Femur (tissue), 1 donor: ENCODE data around the gene S100A3.
A peak's percentile ranks its signal among the peaks of the same experiment; 100 is the strongest.
"Not testable (repeated sequence)": the region's sequence is repeated elsewhere in the genome, so short reads cannot be mapped to it uniquely, and the experiment has no call there.

Experiments
- DNase-seq: peaks from one replicate; pipeline ENCODE4 v3.0.0-alpha.2; 2017

S100A3 gene

DNA sequence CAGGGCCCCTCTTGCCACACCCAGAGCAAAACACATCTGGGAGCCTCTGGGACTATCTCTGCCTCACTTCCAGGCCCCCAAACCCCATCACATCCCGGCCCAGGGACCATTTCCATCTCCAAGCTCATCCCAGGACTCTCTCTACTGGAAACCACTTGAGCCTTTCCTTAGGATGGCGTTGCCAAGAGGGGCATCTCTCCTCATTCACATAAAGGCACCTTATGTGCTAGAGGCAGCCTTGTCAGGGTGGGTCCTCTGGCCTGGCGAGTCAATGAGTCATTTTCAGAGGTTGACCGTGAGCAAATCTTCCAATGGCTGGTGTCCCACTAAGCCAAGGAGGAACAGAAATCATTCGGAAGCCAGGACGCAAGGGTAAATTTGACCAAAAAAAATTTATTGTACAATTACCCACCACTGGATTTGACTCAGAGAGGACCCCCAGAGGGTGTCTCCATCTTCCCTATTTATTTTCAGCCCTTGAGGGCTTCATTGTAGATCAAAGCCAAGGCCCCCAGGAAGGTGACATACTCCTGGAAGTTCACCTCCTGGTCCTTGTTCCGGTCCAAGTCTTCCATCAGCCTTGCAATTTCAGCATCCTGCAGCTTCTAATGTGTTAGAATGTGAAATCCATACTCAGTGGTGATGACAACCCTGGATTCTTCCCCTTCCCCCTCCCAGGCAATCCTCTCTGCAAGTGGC is 14.7 kb downstream of the S100A3 start:
- DNase-seq, result no peak

DNA sequence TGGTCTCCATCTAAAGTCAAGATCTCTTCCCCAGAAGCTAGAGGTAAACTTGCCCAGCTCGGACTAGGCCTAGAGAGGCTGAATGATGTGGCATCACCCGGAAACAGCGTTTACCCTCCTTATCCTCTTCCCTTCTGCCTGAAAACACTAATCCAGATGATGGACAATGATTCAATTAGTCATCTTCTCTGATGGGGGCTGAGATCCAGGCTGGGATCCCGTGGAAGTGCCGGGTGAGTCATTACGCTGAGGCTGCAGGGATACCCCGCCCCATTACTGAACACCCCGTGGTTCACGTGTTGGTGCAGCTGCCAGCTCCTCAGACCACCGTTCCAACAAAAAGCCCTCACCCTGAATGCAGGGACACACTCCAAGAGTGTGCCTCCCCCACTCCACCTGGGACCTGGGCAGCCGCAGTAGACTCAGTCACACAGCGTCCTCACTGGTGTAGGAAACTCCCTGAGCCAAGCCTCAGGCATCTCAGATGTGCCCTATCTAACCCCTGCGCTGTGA is 15.3 kb downstream of the S100A3 start:
- DNase-seq, result peak; percentile 56

DNA sequence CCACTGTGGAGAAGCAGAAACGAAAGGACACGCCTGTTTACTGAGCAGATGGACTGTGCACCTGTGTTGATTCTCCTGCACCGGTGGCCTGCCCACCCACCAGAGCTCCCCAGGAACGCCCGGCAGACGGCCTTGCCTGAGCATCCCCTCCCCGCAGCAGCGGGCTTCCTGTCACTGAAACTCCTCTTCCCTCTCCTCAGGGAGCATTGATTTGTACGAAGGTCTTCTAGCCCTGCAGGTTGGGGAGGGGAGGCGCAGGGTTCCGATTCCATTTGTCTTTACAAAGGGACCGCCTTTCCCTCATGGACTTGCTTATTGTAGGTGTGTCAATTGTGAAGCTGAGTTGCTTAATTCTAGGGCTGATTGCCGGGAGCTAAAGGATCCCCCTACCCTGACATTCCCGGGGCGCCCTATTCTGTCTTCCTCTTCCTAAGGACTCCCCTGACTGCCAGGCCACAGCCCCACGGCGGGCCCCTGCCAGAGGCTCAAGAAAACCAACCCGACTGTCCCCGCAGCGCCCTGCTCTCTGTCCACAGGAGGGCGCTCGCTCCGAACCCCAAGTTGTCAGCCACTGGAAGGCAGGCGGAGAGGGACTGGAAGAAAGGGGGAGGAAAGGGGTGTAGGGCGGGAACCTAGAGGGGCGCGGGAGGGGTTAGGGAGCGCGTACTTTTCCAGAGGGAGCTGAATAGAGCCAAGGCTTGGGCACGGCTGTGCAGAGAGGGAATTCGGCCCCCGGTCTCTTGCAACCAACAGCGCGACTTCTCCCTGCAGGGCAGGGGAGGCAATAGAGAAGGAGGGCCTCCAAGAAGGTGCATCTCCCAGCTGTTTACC is 16.1 kb downstream of the S100A3 start:
- DNase-seq, result peak; percentile 93

DNA sequence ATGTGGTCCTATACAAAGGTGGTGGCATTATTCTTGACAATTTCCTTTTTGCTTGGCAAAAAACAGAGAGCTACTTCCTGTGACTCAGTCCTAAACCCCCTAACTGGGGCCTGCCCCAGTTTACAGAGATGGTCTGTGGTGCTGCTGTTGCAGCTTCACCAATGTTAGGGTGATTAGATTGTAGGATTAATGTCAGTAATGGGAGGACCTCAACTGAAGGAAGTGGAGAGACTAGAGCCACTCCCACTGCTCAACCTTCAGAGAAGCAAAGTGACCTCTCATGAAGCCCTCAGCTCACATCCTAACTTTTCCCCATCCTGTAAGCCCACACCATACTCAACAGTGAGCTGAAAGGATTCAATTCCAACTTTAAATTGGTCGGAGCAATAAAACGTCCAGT is 16.9 kb downstream of the S100A3 start:
- DNase-seq, result no peak

DNA sequence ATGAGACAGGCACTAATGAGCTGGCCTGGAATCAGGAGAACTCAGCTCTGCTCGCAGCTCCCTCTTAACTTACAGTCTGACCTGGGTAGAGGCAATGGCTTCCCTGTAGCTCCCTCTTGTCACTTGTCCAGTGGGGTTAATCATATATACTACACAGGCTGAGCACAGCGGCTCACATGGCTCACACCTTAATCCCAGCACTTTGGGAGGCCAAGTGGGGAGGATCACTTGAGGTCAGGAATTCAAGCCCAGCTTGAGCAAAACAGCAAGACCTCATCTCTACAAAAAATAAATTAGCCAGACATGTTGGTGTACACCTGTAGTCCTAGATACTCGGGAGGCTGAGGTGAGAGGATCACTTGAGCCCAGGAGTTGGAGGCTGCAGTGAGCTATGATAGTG is 17.4 kb downstream of the S100A3 start:
- DNase-seq, result no peak

DNA sequence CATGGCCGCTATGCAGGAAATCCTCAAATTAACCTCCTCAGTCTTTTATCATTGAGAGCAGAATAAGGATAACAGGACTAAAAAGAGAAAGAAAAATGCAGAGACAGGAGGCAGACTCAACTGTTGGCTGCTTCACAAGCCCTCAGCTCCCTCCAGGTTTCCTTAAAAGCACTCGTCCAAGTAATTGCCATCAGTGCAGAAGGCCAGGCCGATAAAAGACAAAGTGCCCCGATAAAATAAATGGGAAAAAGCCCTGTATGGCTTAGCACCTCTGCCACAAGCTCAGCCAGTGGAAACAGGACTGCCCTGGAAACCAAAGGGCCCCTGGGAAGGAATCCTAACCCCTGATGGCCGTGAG is 21.4 kb downstream of the S100A3 start:
- DNase-seq, result no peak

DNA sequence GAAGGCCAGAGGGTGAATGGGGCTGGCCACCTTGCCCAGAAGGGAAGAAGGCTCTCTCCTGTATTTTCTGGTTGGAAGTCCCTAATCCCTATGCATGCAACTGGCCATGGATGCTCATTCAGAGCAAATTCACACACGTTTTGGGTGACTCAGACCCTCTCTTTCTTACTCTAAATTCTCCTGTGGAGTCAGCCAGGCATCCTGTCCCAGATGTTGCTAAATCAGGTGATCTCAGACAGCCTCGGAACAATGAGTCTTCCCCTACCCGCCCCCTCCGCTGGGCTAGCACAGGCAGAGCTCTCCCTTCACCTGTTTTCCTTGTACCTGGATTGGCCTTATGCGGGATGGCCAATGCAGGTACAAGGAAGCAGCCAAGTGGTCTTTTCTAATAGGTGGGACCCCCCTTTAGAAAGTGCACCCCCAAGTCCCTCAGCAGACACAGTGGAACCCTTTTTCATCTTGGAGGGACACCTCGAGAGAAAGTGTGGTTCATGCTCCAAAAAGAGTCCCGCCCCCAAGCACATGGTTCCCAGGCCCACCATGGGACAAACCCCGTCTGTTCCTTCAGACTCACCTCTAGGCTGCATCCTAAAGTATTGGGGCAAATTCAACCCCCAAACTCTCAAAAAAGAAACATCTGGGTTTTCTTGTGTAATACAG is 21.9 kb downstream of the S100A3 start:
- DNase-seq, result no peak

DNA sequence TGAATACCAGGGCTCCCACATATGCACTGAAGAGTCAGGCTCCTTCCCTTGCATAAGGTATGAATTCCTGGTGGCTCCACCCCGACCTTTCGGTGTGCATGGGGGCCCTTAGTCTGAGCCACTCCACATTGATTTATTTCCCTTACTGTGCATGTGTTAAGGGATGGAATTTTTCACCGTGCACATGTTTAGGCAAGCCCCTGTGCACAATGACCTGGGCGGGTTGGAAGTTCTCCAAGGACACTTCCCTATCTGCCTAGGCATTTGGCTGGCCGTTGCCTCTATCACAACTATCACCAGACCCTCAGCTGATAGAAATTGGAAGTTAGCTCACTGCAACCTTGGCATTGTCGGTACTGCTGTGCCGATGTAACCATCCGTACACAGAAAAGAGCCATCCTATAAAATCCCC is 22.9 kb downstream of the S100A3 start:
- no peak for DNase-seq

DNA sequence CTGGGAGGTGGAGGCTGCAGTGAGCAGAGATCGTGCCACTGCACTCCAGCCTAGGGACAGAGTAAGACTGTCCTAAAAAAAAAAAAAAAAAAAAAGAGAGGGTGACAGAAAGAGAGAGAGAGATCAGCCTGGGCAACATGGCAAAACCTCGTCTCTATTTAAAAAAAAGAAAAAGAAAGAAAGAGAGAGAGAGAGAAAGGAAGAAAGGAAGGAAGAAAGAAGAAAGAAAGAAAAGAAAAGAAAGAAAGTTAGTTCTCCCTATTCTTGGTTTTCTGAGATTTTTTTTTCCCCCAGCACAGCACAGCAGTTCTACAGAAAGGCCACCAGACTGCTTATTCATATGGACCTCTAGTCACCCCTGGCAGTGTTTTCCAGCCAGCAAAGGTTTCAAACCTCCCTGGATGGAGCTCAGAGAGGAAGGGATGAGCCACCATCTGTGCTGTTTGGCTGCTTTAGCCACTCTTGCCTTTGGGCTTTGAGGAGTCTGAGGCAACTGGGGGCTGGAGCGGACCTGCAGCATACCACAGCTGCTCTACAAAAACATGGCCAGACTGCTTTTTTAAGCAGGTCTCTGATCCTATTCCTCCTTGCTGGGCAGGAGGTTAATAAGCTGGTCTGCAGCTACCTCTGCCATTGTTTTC is 23.9 kb downstream of the S100A3 start:
- no peak for DNase-seq

DNA sequence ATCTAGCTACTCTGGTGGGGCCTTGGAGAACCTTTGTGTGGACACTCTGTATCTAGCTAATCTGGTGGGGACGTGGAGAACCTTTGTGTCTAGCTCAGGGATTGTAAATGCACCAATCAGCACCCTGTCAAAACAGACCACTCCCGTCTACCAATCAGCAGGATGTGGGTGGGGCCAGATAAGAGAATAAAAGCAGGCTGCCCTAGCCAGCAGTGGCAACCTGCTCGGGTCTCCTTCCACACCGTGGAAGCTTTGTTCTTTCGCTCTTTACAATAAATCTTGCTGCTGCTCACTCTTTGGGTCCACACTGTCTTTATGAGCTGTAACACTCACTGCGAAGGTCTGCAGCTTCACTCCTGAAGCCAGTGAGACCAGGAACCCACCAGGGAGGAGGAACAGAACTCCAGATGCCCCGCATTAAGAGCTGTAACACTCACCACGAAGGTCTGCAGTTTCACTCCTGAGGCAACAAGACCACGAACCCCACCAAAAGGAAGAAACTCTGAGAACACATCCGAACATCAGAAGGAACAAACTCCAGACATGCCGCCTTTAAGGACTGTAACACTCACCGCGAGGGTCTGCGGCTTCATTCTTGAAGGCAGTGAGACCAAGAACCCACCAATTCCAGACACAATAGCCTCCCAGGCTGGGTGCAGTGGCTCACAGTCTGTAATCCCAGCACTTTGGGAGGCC is 26.6 kb downstream of the S100A3 start:
- DNase-seq, result not testable (repeated sequence)

DNA sequence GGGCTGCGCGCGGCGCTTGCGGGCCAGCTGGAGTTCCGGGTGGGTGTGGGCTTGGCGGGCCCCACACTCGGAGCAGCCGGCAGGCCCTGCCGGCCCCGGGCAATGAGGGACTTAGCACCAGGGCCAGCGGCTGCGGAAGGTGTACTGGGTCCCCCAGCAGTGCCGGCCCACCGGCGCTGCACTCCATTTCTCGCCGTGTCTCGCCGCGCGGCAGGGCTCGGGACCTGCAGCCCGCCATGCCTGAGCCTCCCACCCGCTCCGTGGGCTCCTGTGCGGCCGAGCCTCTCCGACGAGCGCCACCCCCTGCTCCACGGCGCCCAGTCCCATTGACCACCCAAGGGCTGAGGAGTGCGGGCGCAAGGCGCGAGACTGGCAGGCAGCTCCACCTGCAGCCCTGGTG is 27.2 kb downstream of the S100A3 start:
- DNase-seq, result not testable (repeated sequence)

DNA sequence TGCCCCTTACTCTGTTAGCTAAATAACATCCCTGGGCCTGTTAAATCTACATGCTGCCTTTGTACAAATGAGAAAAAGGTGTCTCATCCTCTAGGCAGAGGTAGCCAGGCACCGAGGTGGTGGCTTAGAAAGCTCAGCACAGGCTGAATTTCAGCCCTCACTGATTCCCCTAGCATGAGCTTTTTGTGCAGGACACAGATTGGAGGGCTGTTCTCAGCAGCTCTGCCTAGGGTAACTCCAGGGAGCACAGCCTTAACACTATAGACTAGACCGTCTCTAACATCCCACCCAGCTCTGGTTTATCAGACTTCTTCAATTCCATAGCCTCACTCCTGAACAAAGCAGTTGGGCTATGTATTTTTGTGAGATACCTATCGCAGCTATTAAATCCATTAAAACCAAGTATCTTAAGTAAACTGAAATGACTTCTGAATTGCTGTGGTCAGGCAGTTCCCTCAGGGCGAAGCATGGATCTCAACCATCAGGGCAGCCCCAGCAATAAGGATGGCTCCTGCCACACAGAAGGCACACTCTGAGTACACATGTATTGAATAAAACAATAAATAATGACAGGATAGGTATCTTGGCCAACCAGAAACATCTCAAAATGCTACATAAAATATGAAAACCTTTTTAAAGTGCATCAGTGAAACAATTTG is 28.1 kb downstream of the S100A3 start:
- DNase-seq, result no peak

DNA sequence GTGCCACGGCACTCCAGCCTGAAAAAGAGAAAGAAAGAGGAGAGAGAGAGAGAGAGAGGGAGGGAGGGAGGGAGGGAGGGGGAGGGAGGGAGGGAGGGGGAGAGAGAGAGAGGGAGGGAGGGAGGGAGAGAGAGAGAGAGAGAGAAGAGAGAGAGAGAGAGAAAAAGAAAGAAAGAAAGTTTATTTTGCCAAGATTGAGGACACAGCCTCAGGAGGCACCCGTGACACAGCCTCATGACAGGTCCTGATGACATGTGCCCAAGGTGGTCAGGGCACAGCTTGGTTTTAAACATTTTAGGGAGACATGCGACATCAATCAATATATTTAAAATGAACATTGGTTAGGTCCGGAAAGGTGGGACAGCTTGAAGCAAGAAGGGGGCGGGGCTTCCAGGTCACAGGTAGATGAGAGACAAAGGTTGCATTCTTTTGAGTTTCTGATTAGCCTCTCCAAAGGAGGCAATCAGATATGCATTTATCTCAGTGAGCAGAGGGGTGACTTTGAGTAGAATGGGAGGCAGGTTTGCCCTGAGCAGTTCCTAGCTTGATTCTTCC is 28.8 kb downstream of the S100A3 start:
- not testable (repeated sequence) for DNase-seq

DNA sequence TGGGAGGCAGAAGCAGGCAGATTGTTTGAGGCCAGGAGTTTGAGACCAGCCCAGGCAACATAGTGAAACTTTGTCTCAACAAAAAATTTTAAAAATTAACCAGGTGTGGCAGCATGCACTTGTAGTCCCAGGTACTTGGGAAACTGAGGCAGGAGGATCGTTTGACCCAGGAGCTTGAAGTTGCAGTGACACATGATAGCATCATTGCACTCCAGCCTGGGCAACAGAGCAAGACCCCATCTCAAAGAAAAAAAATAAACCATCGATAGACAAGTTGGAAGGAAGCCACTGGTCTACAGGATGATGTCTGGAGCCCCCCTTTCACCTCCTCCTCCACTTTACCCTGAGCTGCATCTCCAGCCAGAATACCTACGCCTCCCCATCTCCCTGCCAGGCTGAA is 29.8 kb downstream of the S100A3 start:
- DNase-seq, result no peak

DNA sequence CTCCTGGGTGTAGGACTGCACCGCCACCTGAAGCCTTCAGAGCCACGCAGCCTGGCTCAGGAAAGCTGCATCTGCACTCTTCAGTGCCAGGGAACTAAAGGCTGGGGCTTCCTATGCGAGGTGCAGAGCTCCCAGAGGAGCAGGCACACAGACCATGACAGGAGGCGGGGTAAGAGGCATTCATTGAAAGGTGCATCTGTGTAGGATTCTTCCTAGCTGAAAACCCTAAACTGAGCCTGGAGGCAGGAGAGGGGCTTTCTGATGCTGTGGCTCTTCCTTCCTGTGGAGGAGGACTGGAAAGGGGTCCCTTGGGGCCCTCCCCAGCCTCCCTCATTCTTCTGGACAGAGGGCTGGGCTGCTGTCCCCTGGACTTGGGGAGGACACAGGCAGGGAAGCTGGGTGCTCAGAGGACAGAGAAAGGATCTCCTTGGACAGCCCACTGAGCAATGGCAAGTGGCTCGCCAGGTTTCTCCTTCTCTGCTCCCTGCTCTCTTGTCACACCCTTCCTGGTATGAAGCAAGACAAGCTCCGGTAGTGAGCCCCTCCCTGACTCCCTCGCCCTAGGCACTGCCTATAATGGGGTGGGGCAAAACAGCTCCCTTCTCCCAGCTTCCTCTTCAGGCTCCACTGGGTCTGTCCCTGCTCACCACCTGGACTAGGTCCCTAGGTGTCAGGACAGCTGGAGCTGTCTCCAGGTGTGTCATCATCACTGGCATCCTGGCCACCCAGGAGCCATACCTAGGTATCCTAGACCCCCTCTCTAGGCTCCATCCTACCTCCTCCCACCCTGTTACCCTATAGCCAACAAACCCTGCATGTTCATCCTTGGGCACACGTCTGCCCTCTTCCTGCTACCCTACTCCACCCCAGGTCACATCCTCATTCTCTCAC is 33.3 kb downstream of the S100A3 start:
- DNase-seq, result no peak

DNA sequence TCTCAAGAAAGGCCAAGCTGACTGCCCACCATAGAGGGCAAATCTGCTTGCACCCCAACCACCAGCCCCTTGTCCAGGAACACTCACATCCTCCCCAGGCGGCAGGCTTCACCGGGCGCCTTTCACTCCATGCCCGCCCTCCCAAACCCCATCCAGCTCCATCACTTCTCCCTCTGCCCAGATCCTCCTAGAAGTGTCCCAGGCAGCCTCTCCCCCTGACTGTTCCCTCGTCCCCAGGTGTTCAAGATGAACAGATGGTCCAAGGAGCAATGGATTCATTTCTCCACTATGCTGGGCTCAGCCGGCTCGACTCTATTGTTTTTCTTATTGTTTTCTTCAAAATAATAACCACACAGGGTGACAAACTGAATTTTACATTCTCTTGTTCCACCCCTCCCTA is 35.4 kb downstream of the S100A3 start:
- DNase-seq, result no peak

DNA sequence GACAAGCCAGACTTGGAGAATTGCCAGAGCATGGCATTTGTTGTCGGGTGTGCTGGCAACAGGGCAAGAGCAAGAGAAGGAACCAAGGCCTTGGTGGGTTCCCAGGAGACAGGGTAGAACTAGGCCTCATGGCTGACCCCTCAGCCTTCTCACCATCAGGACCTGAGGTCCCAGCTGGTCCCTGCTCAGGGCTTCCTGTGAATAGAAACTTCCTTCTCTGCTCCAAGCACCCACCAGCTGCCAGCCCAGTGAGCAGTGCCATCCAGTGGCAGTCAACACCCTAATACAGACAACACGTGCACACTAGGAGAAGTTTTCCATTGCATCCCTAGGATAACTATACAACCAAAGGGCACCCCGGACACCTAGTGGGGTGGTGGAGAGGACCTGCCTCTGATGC is 36.0 kb downstream of the S100A3 start:
- no peak for DNase-seq

DNA sequence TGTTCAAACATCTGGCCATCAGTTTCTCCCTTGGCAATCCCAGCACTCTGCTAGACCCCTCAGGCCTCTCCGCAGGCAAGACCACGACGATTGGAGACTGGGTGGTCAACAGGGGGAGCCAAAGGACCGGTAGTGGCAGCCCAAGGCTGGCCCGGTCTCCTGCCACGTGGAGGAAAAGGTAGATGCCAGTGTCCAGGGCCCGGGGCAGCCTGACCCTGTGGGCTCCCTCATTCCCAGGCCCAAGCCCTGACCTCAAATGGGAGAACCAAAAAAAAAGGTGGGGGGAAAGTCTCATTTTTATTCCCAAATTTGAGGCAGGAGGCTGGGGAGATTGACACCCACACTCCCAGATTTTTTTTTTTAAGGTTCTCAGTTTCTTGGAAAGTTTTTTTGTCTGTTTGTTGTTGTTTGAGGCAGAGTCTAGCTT is 38.1 kb downstream of the S100A3 start:
- DNase-seq, result peak; percentile 87

DNA sequence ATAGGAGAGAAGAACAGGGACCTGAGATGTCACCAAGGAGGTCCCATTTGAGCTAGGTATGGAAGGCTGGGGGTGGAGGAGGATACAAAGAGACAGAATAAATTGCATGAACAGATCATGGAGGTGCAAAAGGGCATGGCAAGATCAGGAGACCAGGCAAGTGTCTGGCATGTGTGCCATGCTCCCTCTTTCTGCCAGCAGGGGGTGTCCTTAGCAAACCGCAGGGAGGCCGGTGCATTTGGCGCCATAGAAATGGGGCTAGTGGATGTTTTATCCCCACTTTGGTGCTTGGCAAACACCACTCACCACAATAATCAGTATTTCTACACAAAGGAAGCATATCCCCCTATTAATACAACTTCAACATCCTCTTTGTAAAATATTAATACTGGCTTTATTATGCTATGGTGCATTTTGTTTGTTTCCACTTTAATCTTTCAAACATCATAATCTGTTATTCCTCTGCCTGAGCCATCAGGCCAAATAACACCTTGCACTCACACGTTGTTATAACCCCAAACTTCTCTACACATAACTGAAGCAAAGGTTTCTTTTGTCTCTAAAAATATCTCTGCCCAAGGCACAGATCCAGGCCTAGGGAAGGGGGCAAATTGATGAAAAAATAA is 39.2 kb downstream of the S100A3 start:
- no peak for DNase-seq

DNA sequence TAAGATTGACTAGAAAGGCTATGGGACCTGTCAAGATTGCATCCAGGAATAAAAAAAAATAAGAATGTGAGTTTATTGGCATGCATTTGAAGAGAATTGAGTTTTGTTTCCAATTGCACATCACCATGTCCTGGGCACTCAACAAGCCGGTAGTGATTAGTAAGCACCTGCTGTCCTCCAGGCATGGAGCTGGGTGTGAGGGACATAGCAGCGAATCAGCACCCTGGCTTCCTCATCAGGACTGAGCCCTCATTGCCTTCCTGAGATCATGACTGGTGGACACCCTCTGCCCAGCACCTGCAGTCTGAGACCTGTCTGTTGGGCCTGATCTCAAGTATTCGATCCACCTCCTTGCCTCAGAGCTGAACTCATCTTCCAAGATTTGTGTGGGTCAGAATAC is 40.0 kb downstream of the S100A3 start:
- DNase-seq, result no peak
